ENCODE measurements around the gene ZPBP.
A peak's percentile ranks its signal among the peaks of the same experiment; 100 is the strongest.

Gene ZPBP, protein sequence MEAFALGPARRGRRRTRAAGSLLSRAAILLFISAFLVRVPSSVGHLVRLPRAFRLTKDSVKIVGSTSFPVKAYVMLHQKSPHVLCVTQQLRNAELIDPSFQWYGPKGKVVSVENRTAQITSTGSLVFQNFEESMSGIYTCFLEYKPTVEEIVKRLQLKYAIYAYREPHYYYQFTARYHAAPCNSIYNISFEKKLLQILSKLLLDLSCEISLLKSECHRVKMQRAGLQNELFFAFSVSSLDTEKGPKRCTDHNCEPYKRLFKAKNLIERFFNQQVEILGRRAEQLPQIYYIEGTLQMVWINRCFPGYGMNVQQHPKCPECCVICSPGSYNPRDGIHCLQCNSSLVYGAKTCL

DNA sequence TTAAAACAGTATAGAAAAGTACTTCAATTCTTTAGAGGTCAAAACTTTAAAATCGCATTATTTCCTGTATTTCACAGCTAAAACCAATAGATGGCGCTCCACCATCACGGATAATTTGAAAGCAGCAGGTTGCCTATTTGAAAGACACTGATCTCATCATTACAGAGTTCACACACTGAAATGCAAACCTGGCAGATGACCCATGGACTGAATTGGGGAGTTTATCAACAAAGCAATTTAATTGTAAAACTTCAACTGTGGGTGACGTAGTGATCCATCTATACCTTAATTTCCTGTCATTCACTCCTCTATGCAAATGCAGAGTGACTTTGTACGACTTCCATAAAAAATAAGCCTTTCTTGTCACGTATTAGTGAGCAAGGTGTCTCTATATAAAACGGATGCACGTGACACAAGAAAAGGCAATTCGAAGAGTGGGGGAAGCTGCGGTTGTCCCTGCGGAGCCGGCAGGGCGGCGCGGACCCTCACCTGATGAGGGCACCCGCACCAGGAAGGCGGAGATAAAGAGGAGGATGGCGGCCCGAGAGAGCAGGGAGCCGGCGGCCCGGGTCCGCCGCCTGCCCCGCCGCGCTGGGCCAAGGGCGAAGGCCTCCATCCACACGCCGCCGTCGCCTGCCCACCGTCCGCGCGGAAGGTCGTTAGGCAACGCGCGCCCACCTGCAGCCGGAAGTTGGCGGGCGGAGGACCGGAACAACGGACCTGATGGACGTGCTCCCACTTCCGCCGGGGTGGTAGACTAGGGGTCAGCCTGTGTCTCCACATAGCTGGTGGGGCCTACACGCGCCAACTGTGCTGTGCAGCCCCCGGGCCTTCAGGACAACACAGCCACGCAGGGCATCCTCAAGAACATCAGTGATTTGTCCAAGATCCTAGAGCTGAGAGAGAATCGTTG is at the start of gene ZPBP:
ZPBP (minus strand) TSS at position 668 of the 913 bp plus-strand sequence; CDS start at position 616, 52 bp downstream.
- DNase-seq: peak; percentile 80
- H3K4me1 Mint-ChIP-seq (ENCODE audit: low read depth): peaks cover 18% of the 10 kb centered on the region
- H3K27ac Mint-ChIP-seq: peak within 1 kb of the TSS; percentile 91
- peaks cover 3% of the 10 kb centered on the region for H3K9me3 Mint-ChIP-seq
- peak within 1 kb of the TSS; percentile 79 for H3K4me3 Mint-ChIP-seq
- H3K36me3 Mint-ChIP-seq (ENCODE audit: low read depth): no peaks in the 10 kb centered on the region
- no peaks in the 10 kb centered on the region for H3K27me3 Mint-ChIP-seq

DNA sequence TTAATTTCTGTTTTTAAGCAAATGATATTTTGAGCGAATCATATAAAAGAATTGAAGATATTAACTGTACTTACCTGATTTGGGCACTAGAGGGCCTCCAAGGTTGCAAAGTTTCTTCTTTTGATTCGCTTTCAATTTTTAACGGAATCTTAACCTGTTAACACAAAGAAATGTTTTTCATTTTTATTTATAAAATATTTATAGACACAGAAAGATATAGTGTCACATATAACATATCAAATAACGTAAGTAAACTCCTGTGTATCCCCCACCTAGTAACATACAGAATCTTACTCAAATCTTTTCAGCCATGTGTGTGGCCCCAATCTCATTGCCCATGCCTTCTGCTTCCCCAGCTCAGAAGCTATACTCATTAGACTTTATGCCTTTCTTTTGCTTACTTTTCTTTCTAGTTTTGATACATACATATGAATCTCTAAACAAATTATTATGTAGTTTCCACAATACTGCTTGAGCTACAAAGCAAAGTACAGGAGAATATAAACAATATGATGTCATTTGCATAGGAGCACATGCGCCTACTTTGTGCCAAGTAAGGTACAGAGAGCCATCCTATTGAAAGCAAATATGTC is 49.5 kb upstream of the ZPBP start:
- no peaks in the 10 kb centered on the region for H3K9me3 Mint-ChIP-seq
- peaks cover 49% of the 10 kb centered on the region for H3K4me1 Mint-ChIP-seq (ENCODE audit: low read depth)
- no peaks in the 10 kb centered on the region for H3K27me3 Mint-ChIP-seq
- peak overlapping the region; percentile 91 for H3K27ac Mint-ChIP-seq
- H3K4me3 Mint-ChIP-seq: peak overlapping the region; percentile 58
- H3K36me3 Mint-ChIP-seq (ENCODE audit: low read depth): no peaks in the 10 kb centered on the region
- DNase-seq: no peak

GRCh38 chr7:50141854-50142253 is 48.8 kb upstream of the ZPBP start:
- H3K9me3 Mint-ChIP-seq: no peaks in the 10 kb centered on the region
- no peaks in the 10 kb centered on the region for H3K27me3 Mint-ChIP-seq
- H3K4me1 Mint-ChIP-seq (ENCODE audit: low read depth): peaks cover 42% of the 10 kb centered on the region
- H3K4me3 Mint-ChIP-seq: no peak overlapping the region
- H3K27ac Mint-ChIP-seq: no peak overlapping the region
- no peak for DNase-seq
- no peaks in the 10 kb centered on the region for H3K36me3 Mint-ChIP-seq (ENCODE audit: low read depth)

- Mint-ChIP-seq H3K36me3 (ENCODE audit: low read depth) (no peaks in the 10 kb centered on the region), H3K9me3 (no peaks in the 10 kb centered on the region), H3K27ac (no peak overlapping the region), H3K4me3 (no peak overlapping the region), H3K27me3 (no peaks in the 10 kb centered on the region), H3K4me1 (ENCODE audit: low read depth) (peaks cover 35% of the 10 kb centered on the region)
- no peak for DNase-seq
Measured at GRCh38 chr7:50141131-50141530, 48.1 kb upstream of the ZPBP start.

DNA sequence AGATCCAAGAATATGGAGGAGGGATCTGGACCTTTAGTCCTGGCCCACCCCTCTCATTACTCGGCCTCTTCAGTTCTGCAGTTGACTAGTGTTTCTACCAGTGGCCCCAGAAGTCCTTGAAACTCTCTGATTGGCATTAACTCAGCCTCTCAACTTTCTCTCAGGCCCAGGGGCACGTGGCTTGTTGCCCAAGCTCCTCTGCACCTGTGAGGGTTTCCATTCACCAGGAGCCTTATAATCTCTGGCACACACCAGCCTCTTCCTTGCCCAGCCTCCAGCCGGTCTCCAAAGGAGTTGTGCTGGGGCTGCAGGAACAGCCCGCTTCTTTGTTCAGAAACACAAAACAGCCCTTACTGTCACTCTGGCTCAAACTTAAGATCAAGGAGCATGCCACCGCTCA is 47.6 kb upstream of the ZPBP start:
- Mint-ChIP-seq H3K9me3 (no peaks in the 10 kb centered on the region), H3K27me3 (no peaks in the 10 kb centered on the region), H3K36me3 (ENCODE audit: low read depth) (no peaks in the 10 kb centered on the region), H3K4me3 (no peak overlapping the region), H3K27ac (no peak overlapping the region), H3K4me1 (ENCODE audit: low read depth) (peaks cover 30% of the 10 kb centered on the region)
- DNase-seq: no peak

- DNase-seq: no peak
- no peak overlapping the region for H3K4me3 Mint-ChIP-seq
- H3K27ac Mint-ChIP-seq: no peak overlapping the region
- no peaks in the 10 kb centered on the region for H3K27me3 Mint-ChIP-seq
- H3K9me3 Mint-ChIP-seq: no peaks in the 10 kb centered on the region
- H3K36me3 Mint-ChIP-seq (ENCODE audit: low read depth): no peaks in the 10 kb centered on the region
- peaks cover 9% of the 10 kb centered on the region for H3K4me1 Mint-ChIP-seq (ENCODE audit: low read depth)
Measured at GRCh38 chr7:50138101-50138500, 45.1 kb upstream of the ZPBP start.

DNA sequence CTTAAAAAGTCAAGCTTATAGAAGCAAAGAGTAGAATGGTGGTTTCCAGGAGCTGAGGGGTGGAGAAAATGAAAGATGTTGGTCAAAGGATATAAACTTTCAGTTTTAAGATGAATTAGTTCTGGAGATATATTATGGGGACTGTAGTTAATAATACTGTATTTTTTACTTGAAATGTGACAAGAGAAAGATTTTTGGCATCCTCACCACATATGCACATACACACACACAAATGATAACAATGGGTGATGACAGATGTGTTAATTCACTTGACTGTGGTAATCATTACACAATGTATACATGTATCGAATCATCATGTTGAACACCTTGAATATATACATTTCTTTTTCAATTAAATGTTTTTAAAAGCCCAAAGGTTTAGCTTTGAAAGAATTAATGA is 32.7 kb upstream of the ZPBP start:
- H3K36me3 Mint-ChIP-seq (ENCODE audit: low read depth): no peaks in the 10 kb centered on the region
- H3K27me3 Mint-ChIP-seq: no peaks in the 10 kb centered on the region
- no peak for DNase-seq
- H3K9me3 Mint-ChIP-seq: no peaks in the 10 kb centered on the region
- no peak overlapping the region for H3K4me3 Mint-ChIP-seq
- no peak overlapping the region for H3K27ac Mint-ChIP-seq
- peaks cover 4% of the 10 kb centered on the region for H3K4me1 Mint-ChIP-seq (ENCODE audit: low read depth)

DNA sequence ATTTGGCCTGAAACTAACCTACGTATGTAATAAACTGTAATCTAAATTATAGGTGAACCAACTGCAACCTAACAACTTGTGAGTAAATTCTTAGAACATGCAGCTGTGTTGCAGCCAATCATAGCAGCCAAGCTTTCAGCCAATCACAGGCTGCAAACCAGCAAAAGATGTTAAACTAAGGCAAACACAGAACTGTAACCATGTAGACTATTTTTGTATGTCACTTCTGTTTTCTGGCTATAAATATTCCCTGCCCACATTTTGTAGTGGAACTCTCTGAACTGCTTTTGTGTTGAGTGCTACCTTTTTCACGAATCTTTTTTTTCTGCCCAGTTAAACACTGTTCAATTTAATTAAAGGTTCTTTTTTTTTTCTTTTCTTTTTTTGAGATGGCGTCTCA is 28.2 kb upstream of the ZPBP start:
- Mint-ChIP-seq H3K4me3 (no peak overlapping the region), H3K27me3 (peaks cover 4% of the 10 kb centered on the region), H3K27ac (no peak overlapping the region), H3K4me1 (ENCODE audit: low read depth) (peaks cover 4% of the 10 kb centered on the region), H3K36me3 (ENCODE audit: low read depth) (no peaks in the 10 kb centered on the region), H3K9me3 (no peaks in the 10 kb centered on the region)
- DNase-seq: no peak

DNA sequence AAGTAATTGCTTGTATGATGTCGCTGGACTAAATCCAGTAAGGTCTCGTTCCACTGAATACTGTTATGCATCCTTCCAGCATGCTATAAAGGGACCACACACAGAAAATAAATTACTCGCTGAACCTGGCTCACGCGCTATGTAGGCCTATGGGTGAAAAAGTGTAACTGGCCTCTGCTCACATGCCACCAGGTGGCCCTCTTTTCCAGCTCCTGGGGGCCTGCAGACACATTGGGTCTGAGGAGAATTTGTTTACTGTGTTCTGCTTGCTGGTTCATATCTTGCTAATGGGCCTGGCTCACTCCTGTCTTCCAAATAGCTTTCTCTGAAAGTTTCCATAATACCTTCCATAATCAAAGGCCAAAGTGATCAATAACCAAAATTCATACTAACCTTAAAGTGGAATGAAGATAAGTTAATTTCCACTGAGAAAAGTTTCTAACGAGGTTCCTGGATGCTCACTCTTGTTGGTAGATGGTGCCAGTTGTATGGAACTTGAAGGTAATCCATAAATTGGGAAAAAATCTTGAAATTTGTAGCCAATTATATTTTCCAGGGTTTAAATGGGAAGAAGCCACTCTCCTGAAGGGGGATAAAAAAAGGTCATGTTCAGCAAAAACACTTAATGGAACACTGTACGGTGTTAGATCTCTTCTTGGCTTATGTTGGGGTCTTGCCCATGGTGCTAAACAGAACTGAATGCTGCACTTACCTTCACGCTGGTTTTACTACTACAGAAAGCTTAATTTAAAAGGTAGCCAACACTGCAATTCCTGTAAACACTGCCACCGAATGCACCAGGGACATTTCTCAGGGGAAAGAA is 27.0 kb upstream of the ZPBP start:
- Mint-ChIP-seq H3K4me1 (ENCODE audit: low read depth) (no peaks in the 10 kb centered on the region), H3K4me3 (no peak overlapping the region), H3K27ac (no peak overlapping the region), H3K9me3 (no peaks in the 10 kb centered on the region), H3K27me3 (peaks cover 10% of the 10 kb centered on the region), H3K36me3 (ENCODE audit: low read depth) (no peaks in the 10 kb centered on the region)
- peak; percentile 41 for DNase-seq

- H3K36me3 Mint-ChIP-seq (ENCODE audit: low read depth): no peaks in the 10 kb centered on the region
- H3K4me1 Mint-ChIP-seq (ENCODE audit: low read depth): no peaks in the 10 kb centered on the region
- no peak overlapping the region for H3K27ac Mint-ChIP-seq
- H3K9me3 Mint-ChIP-seq: peaks cover 11% of the 10 kb centered on the region
- no peak for DNase-seq
- no peak overlapping the region for H3K4me3 Mint-ChIP-seq
- H3K27me3 Mint-ChIP-seq: peaks cover 18% of the 10 kb centered on the region
Measured at GRCh38 chr7:50112250-50112649, 19.2 kb upstream of the ZPBP start.

DNA sequence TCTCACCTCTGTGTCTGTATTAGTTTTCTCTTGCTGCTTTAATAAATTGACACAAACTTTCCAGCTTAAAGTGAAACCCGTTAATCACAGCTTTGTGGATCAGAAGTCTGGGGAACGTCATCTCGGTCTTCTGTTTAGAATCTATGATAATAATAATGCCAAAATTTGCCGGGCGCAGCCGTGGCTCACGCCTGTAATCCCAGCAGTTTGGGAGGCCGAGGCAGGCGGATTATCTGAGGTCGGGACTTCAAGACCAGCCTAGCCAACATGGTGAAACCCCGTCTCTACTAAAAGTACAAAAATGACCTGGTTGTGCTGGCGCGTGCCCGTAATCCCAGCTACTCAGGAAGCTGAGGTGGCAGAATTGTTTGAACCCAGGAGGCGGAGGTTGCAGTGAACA is 8.8 kb upstream of the ZPBP start:
- Mint-ChIP-seq H3K36me3 (ENCODE audit: low read depth) (no peaks in the 10 kb centered on the region), H3K27ac (no peak overlapping the region), H3K4me3 (no peak overlapping the region), H3K9me3 (no peaks in the 10 kb centered on the region), H3K27me3 (peaks cover 13% of the 10 kb centered on the region), H3K4me1 (ENCODE audit: low read depth) (peaks cover 1% of the 10 kb centered on the region)
- no peak for DNase-seq

GRCh38 chr7:50095634-50096033 is 2.6 kb upstream of the ZPBP start:
- H3K4me1 Mint-ChIP-seq (ENCODE audit: low read depth): peaks cover 14% of the 10 kb centered on the region
- no peaks in the 10 kb centered on the region for H3K36me3 Mint-ChIP-seq (ENCODE audit: low read depth)
- H3K27ac Mint-ChIP-seq: no peak overlapping the region
- no peaks in the 10 kb centered on the region for H3K9me3 Mint-ChIP-seq
- H3K27me3 Mint-ChIP-seq: no peaks in the 10 kb centered on the region
- no peak overlapping the region for H3K4me3 Mint-ChIP-seq
- DNase-seq: no peak

DNA sequence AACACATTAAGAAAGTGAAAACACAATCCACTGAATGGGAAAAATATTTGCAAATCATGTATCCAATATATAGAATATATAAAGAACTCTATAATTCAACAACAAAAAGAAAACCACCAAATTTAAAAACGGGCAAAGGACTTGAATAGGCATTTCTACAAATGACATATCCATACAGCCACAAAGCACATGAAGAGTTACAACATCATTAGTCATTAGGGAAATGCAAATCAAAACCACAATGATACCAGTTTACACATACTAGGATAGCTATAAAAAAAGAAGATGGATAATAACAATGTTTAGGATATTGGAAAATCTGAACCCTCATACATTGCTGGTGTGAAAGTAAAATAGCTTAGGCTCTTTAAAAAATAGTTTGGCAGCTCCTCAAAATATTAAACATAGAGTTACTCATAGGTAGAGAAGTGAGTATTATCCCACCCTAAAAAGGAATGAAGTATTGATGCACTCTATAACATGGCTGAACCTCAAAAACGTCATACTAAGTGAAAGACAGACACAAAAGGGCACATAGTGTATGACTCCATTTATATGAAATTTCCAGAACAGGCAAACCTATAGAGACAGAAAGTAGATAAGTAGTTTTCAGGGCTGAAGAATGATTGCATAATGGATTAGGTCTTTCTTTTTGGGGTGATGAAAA is 4.5 kb downstream of the ZPBP start:
- peaks cover 3% of the 10 kb centered on the region for H3K27me3 Mint-ChIP-seq
- H3K4me1 Mint-ChIP-seq (ENCODE audit: low read depth): peaks cover 17% of the 10 kb centered on the region
- H3K9me3 Mint-ChIP-seq: peaks cover 5% of the 10 kb centered on the region
- H3K4me3 Mint-ChIP-seq: no peak overlapping the region
- DNase-seq: no peak
- H3K36me3 Mint-ChIP-seq (ENCODE audit: low read depth): no peaks in the 10 kb centered on the region
- H3K27ac Mint-ChIP-seq: no peak overlapping the region

DNA sequence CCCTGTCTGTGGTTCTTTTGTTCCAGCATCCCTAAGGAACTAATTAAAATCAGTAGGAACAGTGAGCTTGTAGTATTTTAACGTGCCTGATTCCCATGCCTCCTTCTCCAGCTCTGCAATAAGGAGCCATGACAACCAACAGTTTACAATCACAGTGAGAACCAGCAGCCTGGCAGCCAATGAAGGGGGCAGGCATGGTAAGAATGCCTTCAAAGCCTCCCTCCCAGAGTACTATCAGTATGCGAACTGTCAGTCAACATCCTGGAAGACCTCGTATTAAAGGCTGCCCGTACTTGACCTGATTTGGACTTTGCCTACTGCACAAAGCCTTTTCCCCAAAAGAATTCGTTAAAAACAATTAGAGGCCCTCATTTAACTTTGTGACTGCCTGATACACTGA is 7.7 kb downstream of the ZPBP start:
- H3K27ac Mint-ChIP-seq: no peak overlapping the region
- DNase-seq: no peak
- no peak overlapping the region for H3K4me3 Mint-ChIP-seq
- no peaks in the 10 kb centered on the region for H3K36me3 Mint-ChIP-seq (ENCODE audit: low read depth)
- H3K27me3 Mint-ChIP-seq: peaks cover 3% of the 10 kb centered on the region
- H3K4me1 Mint-ChIP-seq (ENCODE audit: low read depth): peaks cover 4% of the 10 kb centered on the region
- peaks cover 5% of the 10 kb centered on the region for H3K9me3 Mint-ChIP-seq

All from activated T-cell treated with anti-CD3 and anti-CD28 coated beads, Interleukin-2, amount 50 U/mL, for 24 hours (primary cell).